Measurements from ENCODE around the gene OPHN1. TPM values are rescaled to one million over a fixed set of nuclear protein-coding genes. Genes with fewer than 3 reads are reported as not detected.
"Not testable (repeated sequence)": the region's sequence is repeated elsewhere in the genome, so short reads cannot be mapped to it uniquely, and the experiment has no call there.

The OPHN1 gene
- total RNA-seq, 3 donors from 2014 or later = 0.08 to 0.33 (median 0.11) TPM

GRCh38 chrX:68413254-68413653 is 20.0 kb downstream of the OPHN1 start:
- Mint-ChIP-seq H3K36me3 (ENCODE audit: insufficient read depth) (no peaks in the 10 kb centered on the region), H3K9me3 (no peaks in the 10 kb centered on the region), H3K4me1 (ENCODE audit: low read depth) (no peaks in the 10 kb centered on the region), H3K27me3 (ENCODE audit: low read depth) (peaks cover 2% of the 10 kb centered on the region), H3K4me3 (no peak overlapping the region)
- no peak for ATAC-seq
- no peak for DNase-seq

- H3K4me1 Mint-ChIP-seq (ENCODE audit: low read depth) = no peaks in the 10 kb centered on the region
- H3K27me3 Mint-ChIP-seq (ENCODE audit: low read depth) = peaks cover 2% of the 10 kb centered on the region
- ATAC-seq = no peak
- no peak overlapping the region for H3K4me3 Mint-ChIP-seq
- DNase-seq = no peak
- no peaks in the 10 kb centered on the region for H3K36me3 Mint-ChIP-seq (ENCODE audit: insufficient read depth)
- no peaks in the 10 kb centered on the region for H3K9me3 Mint-ChIP-seq
These were observed 21.6 kb downstream of the OPHN1 start for GRCh38 chrX:68411729-68412128.

- no peak overlapping the region for H3K4me3 Mint-ChIP-seq
- no peaks in the 10 kb centered on the region for H3K27me3 Mint-ChIP-seq (ENCODE audit: low read depth)
- H3K9me3 Mint-ChIP-seq = no peaks in the 10 kb centered on the region
- no peak for ATAC-seq
- H3K4me1 Mint-ChIP-seq (ENCODE audit: low read depth) = no peaks in the 10 kb centered on the region
- no peaks in the 10 kb centered on the region for H3K36me3 Mint-ChIP-seq (ENCODE audit: insufficient read depth)
- no peak for DNase-seq
These were observed 24.1 kb downstream of the OPHN1 start for GRCh38 chrX:68409194-68409593.

GRCh38 chrX:68403522-68403921 is 29.8 kb downstream of the OPHN1 start:
- H3K4me3 Mint-ChIP-seq = no peak overlapping the region
- DNase-seq (no peak), ATAC-seq (no peak)
- H3K9me3 Mint-ChIP-seq = no peaks in the 10 kb centered on the region
- no peaks in the 10 kb centered on the region for H3K27me3 Mint-ChIP-seq (ENCODE audit: low read depth)
- H3K4me1 Mint-ChIP-seq (ENCODE audit: low read depth) = no peaks in the 10 kb centered on the region
- no peaks in the 10 kb centered on the region for H3K36me3 Mint-ChIP-seq (ENCODE audit: insufficient read depth)

GRCh38 chrX:68403038-68403437 is 30.3 kb downstream of the OPHN1 start:
- DNase-seq (no peak), ATAC-seq (no peak)
- no peaks in the 10 kb centered on the region for H3K9me3 Mint-ChIP-seq
- H3K36me3 Mint-ChIP-seq (ENCODE audit: insufficient read depth) = no peaks in the 10 kb centered on the region
- no peaks in the 10 kb centered on the region for H3K4me1 Mint-ChIP-seq (ENCODE audit: low read depth)
- no peak overlapping the region for H3K4me3 Mint-ChIP-seq
- H3K27me3 Mint-ChIP-seq (ENCODE audit: low read depth) = no peaks in the 10 kb centered on the region

- Mint-ChIP-seq H3K4me1 (ENCODE audit: low read depth) (no peaks in the 10 kb centered on the region), H3K36me3 (ENCODE audit: insufficient read depth) (no peaks in the 10 kb centered on the region), H3K9me3 (no peaks in the 10 kb centered on the region), H3K4me3 (no peak overlapping the region), H3K27me3 (ENCODE audit: low read depth) (no peaks in the 10 kb centered on the region)
- DNase-seq = no peak
- no peak for ATAC-seq
These were observed 31.2 kb downstream of the OPHN1 start for GRCh38 chrX:68402094-68402493.

GRCh38 chrX:68398291-68398690 is 35.0 kb downstream of the OPHN1 start:
- DNase-seq (no peak), ATAC-seq (no peak)
- Mint-ChIP-seq H3K36me3 (ENCODE audit: insufficient read depth) (no peaks in the 10 kb centered on the region), H3K4me1 (ENCODE audit: low read depth) (no peaks in the 10 kb centered on the region), H3K27me3 (ENCODE audit: low read depth) (no peaks in the 10 kb centered on the region), H3K4me3 (no peak overlapping the region), H3K9me3 (no peaks in the 10 kb centered on the region)

GRCh38 chrX:68396953-68397352 is 36.3 kb downstream of the OPHN1 start:
- no peaks in the 10 kb centered on the region for H3K36me3 Mint-ChIP-seq (ENCODE audit: insufficient read depth)
- no peak for DNase-seq
- no peaks in the 10 kb centered on the region for H3K9me3 Mint-ChIP-seq
- ATAC-seq = no peak
- H3K27me3 Mint-ChIP-seq (ENCODE audit: low read depth) = no peaks in the 10 kb centered on the region
- no peak overlapping the region for H3K4me3 Mint-ChIP-seq
- no peaks in the 10 kb centered on the region for H3K4me1 Mint-ChIP-seq (ENCODE audit: low read depth)

GRCh38 chrX:68389419-68389960 is 43.8 kb downstream of the OPHN1 start:
- H3K4me3 Mint-ChIP-seq; H3K27me3 Mint-ChIP-seq (ENCODE audit: low read depth): not testable (repeated sequence)

GRCh38 chrX:68387776-68388175 is 45.5 kb downstream of the OPHN1 start:
- Mint-ChIP-seq H3K27me3 (ENCODE audit: low read depth) (peaks cover 4% of the 10 kb centered on the region), H3K4me1 (ENCODE audit: low read depth) (no peaks in the 10 kb centered on the region), H3K36me3 (ENCODE audit: insufficient read depth) (no peaks in the 10 kb centered on the region), H3K4me3 (no peak overlapping the region), H3K9me3 (no peaks in the 10 kb centered on the region)
- DNase-seq (no peak), ATAC-seq (no peak)

More at GRCh38 chrX:68389419-68389960, 43.8 kb downstream of the OPHN1 start:
- not testable (repeated sequence) for DNase-seq; ATAC-seq; H3K9me3 Mint-ChIP-seq; H3K4me1 Mint-ChIP-seq (ENCODE audit: low read depth); H3K36me3 Mint-ChIP-seq (ENCODE audit: insufficient read depth)

- Mint-ChIP-seq H3K27me3 (ENCODE audit: low read depth) (peaks cover 2% of the 10 kb centered on the region), H3K36me3 (ENCODE audit: insufficient read depth) (no peaks in the 10 kb centered on the region), H3K9me3 (no peaks in the 10 kb centered on the region), H3K4me3 (no peak overlapping the region), H3K4me1 (ENCODE audit: low read depth) (no peaks in the 10 kb centered on the region)
- DNase-seq (no peak), ATAC-seq (no peak)
These were observed 49.8 kb downstream of the OPHN1 start for GRCh38 chrX:68383540-68383939.

- H3K27me3 Mint-ChIP-seq (ENCODE audit: low read depth); ATAC-seq; H3K9me3 Mint-ChIP-seq; H3K4me3 Mint-ChIP-seq; H3K36me3 Mint-ChIP-seq (ENCODE audit: insufficient read depth); DNase-seq; H3K4me1 Mint-ChIP-seq (ENCODE audit: low read depth): not testable (repeated sequence)
These were observed 55.7 kb downstream of the OPHN1 start for GRCh38 chrX:68377579-68377978.

GRCh38 chrX:68376373-68376772 is 56.9 kb downstream of the OPHN1 start:
- Mint-ChIP-seq H3K27me3 (ENCODE audit: low read depth) (no peaks in the 10 kb centered on the region), H3K9me3 (no peaks in the 10 kb centered on the region)
- DNase-seq = no peak

GRCh38 chrX:68375803-68376202 is 57.5 kb downstream of the OPHN1 start:
- H3K36me3 Mint-ChIP-seq (ENCODE audit: insufficient read depth) = no peaks in the 10 kb centered on the region
- H3K4me1 Mint-ChIP-seq (ENCODE audit: low read depth) = no peaks in the 10 kb centered on the region

More at GRCh38 chrX:68376373-68376772, 56.9 kb downstream of the OPHN1 start:
- ATAC-seq = no peak
- no peaks in the 10 kb centered on the region for H3K4me1 Mint-ChIP-seq (ENCODE audit: low read depth)
- no peaks in the 10 kb centered on the region for H3K36me3 Mint-ChIP-seq (ENCODE audit: insufficient read depth)
- H3K4me3 Mint-ChIP-seq = no peak overlapping the region

GRCh38 chrX:68372665-68373064 is 60.6 kb downstream of the OPHN1 start:
- no peaks in the 10 kb centered on the region for H3K36me3 Mint-ChIP-seq (ENCODE audit: insufficient read depth)
- ATAC-seq (no peak), DNase-seq (no peak)
- no peaks in the 10 kb centered on the region for H3K4me1 Mint-ChIP-seq (ENCODE audit: low read depth)
- H3K4me3 Mint-ChIP-seq = no peak overlapping the region
- H3K27me3 Mint-ChIP-seq (ENCODE audit: low read depth) = no peaks in the 10 kb centered on the region
- H3K9me3 Mint-ChIP-seq = no peaks in the 10 kb centered on the region

More at GRCh38 chrX:68375803-68376202, 57.5 kb downstream of the OPHN1 start:
- H3K9me3 Mint-ChIP-seq = no peaks in the 10 kb centered on the region
- DNase-seq = no peak
- H3K27me3 Mint-ChIP-seq (ENCODE audit: low read depth) = no peaks in the 10 kb centered on the region
- no peak overlapping the region for H3K4me3 Mint-ChIP-seq
- ATAC-seq = no peak

GRCh38 chrX:68369559-68369958 is 63.7 kb downstream of the OPHN1 start:
- ATAC-seq (no peak), DNase-seq (no peak)
- H3K4me3 Mint-ChIP-seq = no peak overlapping the region
- no peaks in the 10 kb centered on the region for H3K9me3 Mint-ChIP-seq
- H3K27me3 Mint-ChIP-seq (ENCODE audit: low read depth) = no peaks in the 10 kb centered on the region
- H3K4me1 Mint-ChIP-seq (ENCODE audit: low read depth) = no peaks in the 10 kb centered on the region
- H3K36me3 Mint-ChIP-seq (ENCODE audit: insufficient read depth) = no peaks in the 10 kb centered on the region

Data from activated T-cell treated with anti-CD3 and anti-CD28 coated beads, Interleukin-2, amount 50 U/mL, for 4 hours (primary cell).